HG02970 (cell line): Measurements from ENCODE around the gene CAMTA1.

Experiments
- ATAC-seq: cut with Tn5 transposase; IDR thresholded peaks from one replicate; pipeline ENCODE4 v1.9.1; 2021; ENCODE audit warnings: mild to moderate bottlenecking, moderate library complexity, moderate number of reproducible peaks; ENCODE audit not compliant: unreplicated experiment, low FRiP score

The CAMTA1 gene

DNA sequence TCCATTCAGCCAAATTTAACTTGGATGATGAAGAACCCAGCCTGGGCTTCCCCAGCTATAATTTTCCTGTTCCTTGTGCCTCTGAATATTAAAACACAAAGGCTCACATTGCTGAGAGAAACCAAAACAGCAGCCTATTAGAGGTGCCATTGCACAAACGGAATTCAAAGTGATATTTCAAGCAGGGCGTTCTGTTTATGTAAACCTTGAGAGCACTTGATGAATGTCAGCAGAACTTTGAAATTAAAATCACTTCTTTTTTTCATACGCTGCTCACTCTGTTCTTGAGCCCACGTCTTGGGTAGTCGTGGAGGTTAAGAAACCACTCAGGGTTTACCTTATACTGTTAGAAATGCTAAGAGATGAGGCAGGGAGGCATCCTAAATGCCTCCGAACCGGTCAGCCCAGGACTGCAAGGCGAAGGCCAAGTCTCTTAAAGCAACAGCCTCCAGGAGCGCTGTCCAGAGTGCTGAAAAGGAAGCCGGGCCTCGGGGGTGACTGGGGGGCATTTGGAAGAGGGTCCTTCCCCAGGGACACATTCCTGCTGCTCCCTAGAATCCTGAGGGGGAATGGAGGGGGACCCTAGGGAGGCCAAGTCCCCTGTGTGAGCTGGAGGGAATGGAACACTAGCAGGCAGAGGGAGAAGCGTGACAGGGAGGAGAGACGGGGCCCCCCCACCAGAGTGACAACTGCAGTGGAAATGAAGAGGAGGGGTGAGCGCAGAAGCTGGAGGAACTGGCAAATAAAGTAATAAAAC, 831.0 kb downstream of the CAMTA1 start:
- no peak for ATAC-seq

DNA sequence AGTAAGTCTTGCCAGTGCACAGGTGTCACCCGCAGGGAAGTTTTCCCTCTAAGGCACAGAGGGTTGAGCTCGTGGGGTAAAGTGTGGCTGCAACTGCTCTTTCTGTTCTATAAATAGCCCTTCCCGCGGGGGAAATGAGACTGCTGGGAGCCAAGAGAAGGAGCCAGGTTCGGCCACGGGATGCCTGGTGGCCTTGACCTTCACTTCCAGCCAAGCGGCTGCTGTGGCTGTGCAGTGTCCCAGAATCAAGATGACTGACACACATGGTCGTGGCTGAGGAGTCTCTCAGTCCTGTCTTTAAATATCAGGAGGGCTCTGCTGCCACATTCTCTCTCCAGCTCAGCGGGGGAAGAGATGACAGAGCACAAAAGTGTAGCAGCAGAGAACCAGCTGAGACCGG, 831.7 kb downstream of the CAMTA1 start:
- no peak for ATAC-seq

DNA sequence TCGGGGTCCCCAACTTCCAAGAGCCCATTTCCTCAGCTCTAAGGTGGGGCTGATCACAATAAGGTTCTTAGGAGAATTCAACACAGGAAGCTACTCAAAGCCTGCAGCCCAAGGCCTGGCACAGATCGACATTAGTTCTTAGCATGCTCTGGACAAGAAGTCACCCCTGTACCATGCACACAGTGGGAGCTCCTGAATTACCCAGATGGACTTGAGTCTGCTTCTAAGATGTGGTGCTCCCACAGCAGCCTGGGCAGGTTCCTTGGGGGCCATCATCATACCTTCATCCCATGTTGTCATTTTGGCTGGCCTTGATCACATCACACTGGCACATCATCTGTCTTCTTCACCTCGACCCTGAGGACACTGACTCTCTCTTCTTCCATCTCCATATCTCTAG, 832.6 kb downstream of the CAMTA1 start:
- no peak for ATAC-seq

DNA sequence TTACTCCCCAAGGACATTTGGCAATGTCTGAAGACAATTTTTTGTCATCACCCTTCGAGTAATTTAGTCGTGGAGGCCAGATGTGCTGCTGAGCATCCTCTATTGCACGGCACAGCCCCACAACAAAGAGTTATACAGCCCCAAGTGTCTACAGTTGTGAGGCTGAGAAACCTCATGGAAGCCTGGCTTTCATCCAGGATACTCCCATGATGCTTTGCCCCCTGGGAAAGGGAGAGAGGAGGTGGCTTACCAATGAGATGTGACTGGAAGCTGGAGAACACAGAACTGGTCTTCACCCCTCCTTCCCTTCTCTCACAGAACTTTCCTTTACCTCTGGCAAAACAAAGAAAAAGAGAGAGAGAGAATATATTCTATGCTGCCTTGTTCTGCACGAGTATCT, 834.9 kb downstream of the CAMTA1 start:
- ATAC-seq, result no peak

DNA sequence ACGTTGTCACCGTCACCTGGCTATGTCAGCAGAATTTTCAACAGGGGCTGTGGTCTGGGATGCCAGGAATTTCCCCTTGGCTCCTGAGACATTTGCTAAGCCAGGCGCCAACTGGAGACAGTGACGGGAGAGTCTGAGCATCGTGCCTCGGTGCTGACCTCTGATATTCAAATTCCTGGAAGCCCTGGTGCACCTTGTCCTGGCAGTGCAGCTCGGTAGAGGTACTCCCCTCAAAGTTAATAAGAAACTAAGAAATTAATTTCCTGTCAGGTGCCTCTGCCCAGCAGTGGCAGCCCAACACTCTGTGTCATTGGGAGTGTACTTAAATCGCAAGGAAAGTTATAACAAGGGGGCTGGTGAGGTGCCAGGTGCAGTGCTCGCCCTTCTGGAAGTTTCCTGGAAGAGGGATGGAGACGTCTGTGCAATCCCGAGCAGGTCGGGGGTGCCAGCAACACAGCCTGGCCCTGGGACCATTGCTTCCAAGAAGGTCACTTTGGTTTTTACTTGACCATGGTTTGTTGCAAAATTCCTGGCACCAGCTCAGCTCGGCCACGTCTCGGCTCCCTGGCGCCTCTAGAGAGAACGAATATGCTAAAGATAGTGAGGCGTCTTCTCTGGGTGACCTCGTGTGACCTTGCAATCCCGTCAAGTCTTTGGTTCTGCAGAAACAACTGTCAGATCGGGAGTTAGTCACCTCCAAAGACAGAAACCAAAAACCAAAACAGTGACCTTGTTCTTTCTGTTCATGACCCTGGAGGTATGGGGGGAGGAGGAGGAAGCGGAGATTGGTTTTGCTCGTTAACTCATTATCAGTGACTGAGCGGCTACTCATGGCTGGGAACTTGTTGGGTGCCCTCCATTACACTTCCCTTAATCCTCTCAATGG, 836.3 kb downstream of the CAMTA1 start:
- ATAC-seq, result no peak

DNA sequence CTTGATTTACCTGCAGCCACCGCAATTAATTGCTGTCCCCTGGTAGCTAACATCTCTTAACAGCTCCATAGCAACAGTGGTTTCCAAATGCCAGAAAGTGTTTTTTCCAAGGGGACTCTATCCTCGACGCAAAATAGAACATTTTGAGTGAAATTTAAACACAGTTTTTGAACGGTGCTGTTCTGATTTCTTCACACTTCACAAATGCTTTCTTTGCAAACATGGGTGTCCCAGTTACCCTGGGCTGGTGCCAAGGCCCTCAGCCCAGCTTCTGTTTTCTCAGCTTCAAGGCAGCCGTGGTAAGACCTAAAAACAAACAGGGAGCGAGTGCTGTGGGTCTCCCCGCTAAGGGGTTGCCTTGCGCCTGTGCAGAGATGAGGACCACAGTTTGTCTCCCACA, 838.6 kb downstream of the CAMTA1 start:
- no peak for ATAC-seq

DNA sequence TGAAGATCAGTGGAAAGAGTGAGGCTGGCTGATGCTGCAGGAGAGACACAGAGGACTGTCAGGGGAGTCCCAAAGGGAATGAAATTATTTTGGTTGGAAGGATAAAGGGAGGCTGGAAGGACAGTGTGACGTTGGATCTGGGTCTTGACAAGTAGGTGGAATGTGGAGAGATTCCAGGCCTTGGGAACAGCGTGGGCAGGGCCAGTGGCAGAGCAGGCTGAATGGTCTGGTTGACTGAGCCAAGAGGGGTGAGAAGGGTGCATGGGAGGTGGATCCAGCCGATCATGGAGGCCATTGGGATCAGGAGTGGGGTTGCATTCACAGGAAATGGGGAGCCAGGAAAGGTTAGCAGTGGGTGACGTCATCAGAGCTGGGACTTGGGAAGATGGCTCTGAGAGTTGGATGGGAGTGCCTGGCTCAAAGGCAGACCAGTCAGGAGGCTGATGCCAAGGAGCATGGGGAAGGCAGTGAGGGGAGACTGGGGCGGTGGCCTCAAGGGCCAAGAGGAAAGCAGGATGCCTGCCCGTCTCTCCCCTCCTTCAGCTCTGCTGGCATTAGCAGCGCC, 839.6 kb downstream of the CAMTA1 start:
- no peak for ATAC-seq

GRCh38 chr1:7625401-7625800, 840.1 kb downstream of the CAMTA1 start:
- ATAC-seq, result no peak

GRCh38 chr1:7628273-7628672, 843.0 kb downstream of the CAMTA1 start:
- no peak for ATAC-seq

- ATAC-seq, result no peak
Observed at GRCh38 chr1:7629011-7629410, 843.8 kb downstream of the CAMTA1 start.

GRCh38 chr1:7629465-7630195, 844.4 kb downstream of the CAMTA1 start:
- no peak for ATAC-seq

- no peak for ATAC-seq
Observed at GRCh38 chr1:7630378-7630777, 845.1 kb downstream of the CAMTA1 start.

- ATAC-seq, result no peak
Observed at GRCh38 chr1:7632176-7632575, 846.9 kb downstream of the CAMTA1 start.

GRCh38 chr1:7632681-7633080, 847.4 kb downstream of the CAMTA1 start:
- no peak for ATAC-seq

DNA sequence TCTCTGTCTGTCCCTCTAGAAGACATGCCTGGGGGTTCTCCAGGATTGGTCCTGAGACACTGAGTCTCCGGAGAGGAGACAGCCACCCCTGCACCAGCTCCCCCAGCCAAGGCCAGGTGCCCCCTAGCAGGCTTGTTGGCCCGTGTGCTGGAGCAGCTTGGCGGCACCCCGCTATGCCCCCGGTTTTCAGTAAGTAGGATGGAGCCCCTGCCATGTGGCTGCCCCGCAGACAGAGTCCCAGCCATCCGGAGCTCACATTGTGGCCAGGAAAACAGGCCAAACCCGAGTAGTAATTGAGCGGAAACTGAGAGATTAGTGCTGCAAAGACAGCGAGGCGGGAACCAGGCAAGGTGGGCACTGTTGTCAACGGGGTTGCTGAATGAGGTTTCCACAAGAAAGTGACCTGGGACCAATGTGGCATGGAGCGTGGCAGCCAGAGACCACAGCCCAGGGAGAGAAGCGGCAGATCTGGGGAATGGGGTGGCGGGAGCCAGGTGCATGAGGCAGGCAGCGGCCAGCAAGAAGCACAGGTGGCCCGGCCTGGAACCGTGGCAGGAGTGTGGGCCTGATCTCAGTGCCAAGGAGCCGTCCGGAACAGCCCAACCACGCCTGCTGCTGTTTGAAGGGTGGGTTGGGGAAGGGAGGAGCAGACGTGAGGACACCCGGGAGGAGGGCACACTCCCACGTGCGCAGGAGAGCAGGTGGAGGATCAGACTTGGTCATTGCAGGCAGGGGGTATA, 848.4 kb downstream of the CAMTA1 start:
- ATAC-seq, result no peak

GRCh38 chr1:7634546-7635240, 849.4 kb downstream of the CAMTA1 start:
- no peak for ATAC-seq

- ATAC-seq, result no peak
Observed at GRCh38 chr1:7636795-7637526, 851.7 kb downstream of the CAMTA1 start.

- no peak for ATAC-seq
Observed at GRCh38 chr1:7638078-7638477, 852.8 kb downstream of the CAMTA1 start.
